ENCODE measurements around the gene PAM. TPM values are rescaled to one million over a fixed set of nuclear protein-coding genes. Genes with fewer than 3 reads are reported as not detected.

The PAM gene
- total and polyA plus RNA-seq, 2 donors (not counting 3 experiments of a cell fraction or from before 2014, with no cell fraction given) = 118 to 176 TPM

DNA sequence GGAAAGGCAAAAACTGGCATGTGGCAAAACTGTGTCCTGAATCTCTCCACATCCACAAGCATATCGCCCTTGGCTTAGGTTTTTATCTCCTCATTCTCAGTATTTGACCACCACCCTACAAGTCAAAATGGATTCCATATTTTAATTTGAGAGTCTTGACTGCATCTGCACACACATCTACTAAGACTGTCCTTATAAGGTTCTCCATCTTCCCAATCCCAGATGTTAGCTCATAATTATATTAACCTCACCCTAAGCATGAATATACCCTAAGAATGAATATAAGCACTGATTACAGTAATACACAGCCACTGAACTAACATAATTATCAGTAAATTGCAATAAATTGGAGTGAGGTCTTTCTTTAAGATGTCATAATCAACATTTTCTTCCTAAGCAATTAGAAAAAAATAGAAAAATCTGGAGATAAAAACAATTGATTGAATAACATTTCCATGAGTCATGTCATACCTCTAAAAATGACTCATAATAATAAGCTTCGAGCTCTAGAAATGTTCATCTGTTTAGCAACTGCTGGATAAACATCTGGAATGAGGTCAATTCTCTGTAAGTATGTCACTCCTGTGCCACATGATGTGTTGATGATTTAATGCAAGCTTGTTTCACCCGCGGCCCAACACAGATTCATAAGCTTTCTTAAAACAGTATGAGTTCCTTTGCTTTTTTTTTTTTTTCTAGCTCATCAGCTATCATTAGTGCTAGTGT, 39.9 kb upstream of the PAM start:
- H3K79me2 ChIP-seq (ENCODE audit: control insufficient read depth, insufficient read depth, low read length) = no peaks in the 10 kb centered on the region
- intact Hi-C loops (cut with micrococcal nuclease) (loop anchor here (1.0 to 10.0 kb wide), 5 partner anchors 40 to 260 kb away; partner anchors contain the start of gene PAM), dilution Hi-C loops (cut with MboI; ENCODE audit: extremely low pct_ligation_motif_present, low sequenced_read_pairs) (no loop called here)
- H4K20me1 ChIP-seq (replicated peaks; ENCODE audit: control insufficient read depth, extremely low read depth, insufficient read depth, low read length) = no peaks in the 10 kb centered on the region
- FAIRE-seq = peak; percentile 95
- no peak overlapping the region for H3K4me3 ChIP-seq (replicated peaks in 1 of 3; ENCODE audit: insufficient read depth in 1 of 3, low read depth in 1 of 3, low read length in 3 of 3)
- POLR2A ChIA-PET = no interaction called here
- no peaks in the 10 kb centered on the region for H3K27me3 ChIP-seq (ENCODE audit: control insufficient read depth in 2 of 2, insufficient read depth in 2 of 2, low read length in 2 of 2)
- H3K9me3 ChIP-seq (replicated peaks; ENCODE audit: control insufficient read depth, insufficient read depth, low read length) = no peaks in the 10 kb centered on the region
- H3K4me2 ChIP-seq (ENCODE audit: insufficient read depth, low read length) = no peak overlapping the region
- CTCF ChIA-PET = interaction anchor here (0.8 to 2.2 kb wide), 9 partner anchors 9 to 316 kb away, joined by 3 to 12 read pairs (median 4); no protein-coding TSS in a partner anchor
- peak; percentile 77 for DNase-seq (ENCODE audit: low read depth, low spot score)
- H3K27ac ChIP-seq (ENCODE audit: insufficient read depth, low read depth, low read length) = no peak overlapping the region
- H3K36me3 ChIP-seq (ENCODE audit: control insufficient read depth in 2 of 2, extremely low read depth in 1 of 2, insufficient read depth in 2 of 2, low read length in 2 of 2) = no peaks in the 10 kb centered on the region
- H3K9ac ChIP-seq (replicated peaks; ENCODE audit: extremely low read depth, insufficient read depth, low read length) = no peak overlapping the region
- H3K4me1 ChIP-seq (ENCODE audit: control insufficient read depth, extremely low read depth, insufficient read depth, low read length) = peaks cover 15% of the 10 kb centered on the region
- H3K9me1 ChIP-seq (replicated peaks; ENCODE audit: control insufficient read depth, extremely low read depth, insufficient read depth, low read length) = no peaks in the 10 kb centered on the region
- no TSS peak for BruUV-seq (replicated peaks)
- H2AFZ ChIP-seq (ENCODE audit: low read depth, low read length) = no peak overlapping the region
- TF ChIP-seq GATA2 (IDR thresholded peaks at IDR 0.05; ENCODE audit: insufficient read depth, insufficient read length, low read depth, low read length) (peak; percentile 63), MYC (IDR thresholded peaks at IDR 0.05; ENCODE audit: low read depth, low read length) (no peak), CTCF (IDR thresholded peaks at IDR 0.05; ENCODE audit: extremely low read depth in 1 of 2, insufficient read depth in 1 of 2, low read depth in 1 of 2, low read length in 2 of 2) (no peak), JUN (IDR thresholded peaks at IDR 0.05; ENCODE audit: borderline replicate concordance, insufficient read depth, insufficient read length, low read depth) (peak; percentile 97), MAX (IDR thresholded peaks at IDR 0.05; ENCODE audit: insufficient read depth, insufficient read length) (no peak), POLR2A (IDR thresholded peaks at IDR 0.05; ENCODE audit: low read depth, low read length) (no peak), EZH2 (IDR thresholded peaks at IDR 0.05; ENCODE audit: borderline replicate concordance, low read depth, low read length, severe bottlenecking) (no peak), POLR2AphosphoS5 (IDR thresholded peaks at IDR 0.05; ENCODE audit: insufficient read depth, low read depth, low read length) (peak; percentile 34), FOS (IDR thresholded peaks at IDR 0.05; ENCODE audit: borderline replicate concordance, insufficient read depth, low read length) (peak; percentile 93)
